Measurements from ENCODE around the gene PLP2. TPM values are rescaled to one million over a fixed set of nuclear protein-coding genes. Genes with fewer than 3 reads are reported as not detected.
"Not testable (repeated sequence)": the region's sequence is repeated elsewhere in the genome, so short reads cannot be mapped to it uniquely, and the experiment has no call there.

The PLP2 gene
- total RNA-seq, 2 donors from 2014 or later: 19.4 to 30.1 TPM

- intact Hi-C loops (cut with DNase I): no loop called here
- Histone ChIP-seq H3K9me3 (peaks cover 0 to 8% (median 0%) of the 10 kb centered on the region in 3 donors), H3K4me3 (no peak overlapping the region)
These were observed 34.2 kb upstream of the PLP2 start for GRCh38 chrX:49137492-49137891.

GRCh38 chrX:49139713-49140112 is 32.0 kb upstream of the PLP2 start:
- 65 to 76% methylated on average over 4 of the region's 4 CpGs for WGBS, 2 donors
- intact Hi-C loops (cut with DNase I): no loop called here
- no peak overlapping the region for H3K27ac ChIP-seq
- H3K27me3 ChIP-seq: no peaks in the 10 kb centered on the region
- peaks cover 0 to 8% (median 0%) of the 10 kb centered on the region in 3 donors for H3K9me3 ChIP-seq
- TF ChIP-seq CTCF (IDR thresholded peaks at IDR 0.05): no peak
- no peak for TF ChIP-seq POLR2A (IDR thresholded peaks at IDR 0.05)
- no peaks in the 10 kb centered on the region for H3K4me1 ChIP-seq
- no peaks in the 10 kb centered on the region for H3K36me3 ChIP-seq (replicated peaks in 1 of 2; ENCODE audit: insufficient read depth in 1 of 2, low read depth in 2 of 2)
- DNase-seq: no peak
- no peak overlapping the region for H3K4me3 ChIP-seq
- no peak for ATAC-seq

More at GRCh38 chrX:49137492-49137891, 34.2 kb upstream of the PLP2 start:
- TF ChIP-seq CTCF (IDR thresholded peaks at IDR 0.05) (no peak), POLR2A (IDR thresholded peaks at IDR 0.05) (no peak)
- ATAC-seq (no peak), DNase-seq (no peak)
- 80 to 100% methylated on average over 1 of the region's 1 CpG for WGBS, 2 donors
- Histone ChIP-seq H3K36me3 (replicated peaks in 1 of 2; ENCODE audit: insufficient read depth in 1 of 2, low read depth in 2 of 2) (no peaks in the 10 kb centered on the region), H3K4me1 (no peaks in the 10 kb centered on the region), H3K27me3 (no peaks in the 10 kb centered on the region), H3K27ac (no peak overlapping the region)

GRCh38 chrX:49142264-49142663 is 29.4 kb upstream of the PLP2 start:
- peak in 6 of 7 experiments; percentile 22 to 44 (median 40) for TF ChIP-seq CTCF (IDR thresholded peaks at IDR 0.05)
- H3K4me3 ChIP-seq; H3K27me3 ChIP-seq; DNase-seq; intact Hi-C loops (cut with DNase I); H3K4me1 ChIP-seq; H3K9me3 ChIP-seq; ATAC-seq; H3K27ac ChIP-seq; H3K36me3 ChIP-seq (replicated peaks in 1 of 2; ENCODE audit: insufficient read depth in 1 of 2, low read depth in 2 of 2): not testable (repeated sequence)
- WGBS, 2 donors: 36 to 37% methylated on average over 8 to 9 of the region's 9 CpGs

GRCh38 chrX:49143154-49143553 is 28.5 kb upstream of the PLP2 start:
- 69 to 86% methylated on average over 4 to 5 of the region's 7 CpGs for WGBS, 2 donors
- H3K4me3 ChIP-seq; H3K4me1 ChIP-seq; H3K27me3 ChIP-seq; ATAC-seq; H3K9me3 ChIP-seq; H3K27ac ChIP-seq; DNase-seq; intact Hi-C loops (cut with DNase I); H3K36me3 ChIP-seq (replicated peaks in 1 of 2; ENCODE audit: insufficient read depth in 1 of 2, low read depth in 2 of 2): not testable (repeated sequence)

GRCh38 chrX:49147282-49147681 is 24.4 kb upstream of the PLP2 start:
- H3K9me3 ChIP-seq: no peaks in the 10 kb centered on the region
- no peak overlapping the region for H3K4me3 ChIP-seq
- H3K27ac ChIP-seq: no peak overlapping the region
- H3K36me3 ChIP-seq (replicated peaks in 1 of 2; ENCODE audit: insufficient read depth in 1 of 2, low read depth in 2 of 2): no peaks in the 10 kb centered on the region
- H3K4me1 ChIP-seq: peaks cover 18% of the 10 kb centered on the region
- WGBS, 2 donors: 92 to 96% methylated on average over 5 to 7 of the region's 8 CpGs
- DNase-seq: no peak
- no peaks in the 10 kb centered on the region for H3K27me3 ChIP-seq
- TF ChIP-seq POLR2A (IDR thresholded peaks at IDR 0.05) (no peak), CTCF (IDR thresholded peaks at IDR 0.05) (no peak)
- intact Hi-C loops (cut with DNase I): no loop called here
- ATAC-seq: no peak
